Activated CD4-positive, CD25-positive, alpha-beta regulatory T cell (primary cell): ENCODE data around the gene S1PR1.

Experiments used
- DNase-seq, 4 experiments: peaks; one replicate each; lab custom pipeline; 2025; lab: John Stamatoyannopoulos, UW

S1PR1 gene

DNA sequence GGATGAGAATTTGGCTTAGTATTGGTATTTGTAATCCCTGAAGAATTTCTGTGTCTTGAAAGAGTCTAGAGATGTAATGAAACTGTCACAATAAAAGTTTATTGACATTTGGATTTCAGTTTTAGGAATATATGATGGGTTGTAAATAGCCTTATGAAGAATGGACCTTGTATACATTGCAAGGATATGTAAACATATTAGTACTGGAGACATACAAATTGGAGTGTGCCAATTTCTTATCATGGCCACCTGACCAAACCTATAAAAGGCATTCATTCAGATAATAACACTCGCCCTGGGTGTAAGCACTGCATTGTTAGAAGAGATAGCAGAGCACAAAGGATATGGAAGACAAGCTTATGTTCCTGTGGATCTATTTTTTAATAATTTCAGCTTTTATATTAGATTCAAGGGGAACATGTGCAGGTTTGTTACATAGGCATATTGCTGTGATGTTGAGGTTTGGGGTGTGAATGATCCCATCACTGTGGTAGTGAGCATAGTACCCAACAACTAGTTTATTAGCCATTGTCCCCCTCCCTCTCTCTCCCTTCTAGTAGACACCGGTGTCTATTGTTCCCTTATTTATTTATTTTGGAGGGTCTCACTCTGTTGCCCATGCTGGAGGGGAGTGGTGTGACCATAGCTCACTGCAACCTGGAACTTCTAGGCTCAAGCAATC is 8.6 kb downstream of the S1PR1 start:
- no peak for DNase-seq

DNA sequence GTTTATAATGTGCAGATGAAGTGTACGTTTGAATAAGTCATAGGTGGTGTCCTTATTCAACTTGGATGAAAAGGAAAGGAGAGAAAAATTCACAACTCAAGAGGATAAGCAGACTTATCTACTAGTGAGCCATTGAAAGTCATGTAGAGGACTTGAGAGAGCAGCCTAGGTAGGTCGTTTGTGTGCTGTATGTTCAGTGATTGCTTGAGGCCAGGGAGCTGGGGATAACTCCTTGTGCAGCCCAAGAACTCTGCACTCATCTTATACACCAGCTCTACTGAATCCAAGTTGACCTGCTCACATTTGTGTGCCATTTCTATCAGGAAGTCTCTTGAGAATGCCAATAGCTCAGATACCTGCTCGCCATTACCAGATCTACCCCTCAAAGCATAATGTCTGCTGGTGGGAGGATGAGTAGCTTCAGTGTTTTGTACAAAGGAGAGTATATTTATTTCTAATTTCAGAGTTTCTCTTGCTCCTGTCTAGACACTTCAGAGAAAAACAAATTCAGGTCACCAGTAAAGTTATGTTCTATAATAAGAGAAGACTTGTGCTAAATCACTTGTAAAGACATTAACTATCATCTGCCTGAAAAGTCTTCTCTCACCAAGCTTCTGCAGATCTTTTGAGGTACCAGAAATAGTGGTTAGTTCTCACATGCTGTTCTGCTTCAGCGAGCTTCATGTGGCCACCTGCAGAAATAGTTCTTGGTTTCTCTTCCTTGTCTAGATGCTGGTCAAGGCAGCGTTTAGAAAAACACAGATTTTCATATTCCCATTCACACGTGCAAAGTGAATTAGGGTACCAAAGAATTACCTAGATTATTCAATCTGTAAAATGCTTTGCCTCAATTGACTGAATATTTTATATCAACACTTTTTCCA is 10.8 kb downstream of the S1PR1 start:
- DNase-seq, result no peak

DNA sequence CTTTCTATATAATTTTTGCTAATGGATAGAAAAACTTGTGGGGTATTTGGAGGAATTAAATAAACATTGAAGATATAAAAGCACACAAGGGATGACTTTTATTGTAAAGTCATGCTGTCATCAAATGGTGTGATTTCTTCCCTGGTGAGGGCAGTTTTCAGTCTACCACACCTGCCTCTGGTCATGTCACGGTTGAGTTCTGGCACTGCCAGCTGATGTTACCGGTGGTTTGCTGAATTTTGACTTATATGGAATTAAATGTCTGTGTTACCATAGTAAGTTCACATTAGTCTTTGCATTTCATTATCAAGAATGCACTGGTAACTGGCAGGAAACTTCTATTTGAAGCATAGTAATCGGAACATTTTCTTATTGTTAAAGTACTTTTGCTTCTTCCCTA is 13.4 kb downstream of the S1PR1 start:
- no peak for DNase-seq

DNA sequence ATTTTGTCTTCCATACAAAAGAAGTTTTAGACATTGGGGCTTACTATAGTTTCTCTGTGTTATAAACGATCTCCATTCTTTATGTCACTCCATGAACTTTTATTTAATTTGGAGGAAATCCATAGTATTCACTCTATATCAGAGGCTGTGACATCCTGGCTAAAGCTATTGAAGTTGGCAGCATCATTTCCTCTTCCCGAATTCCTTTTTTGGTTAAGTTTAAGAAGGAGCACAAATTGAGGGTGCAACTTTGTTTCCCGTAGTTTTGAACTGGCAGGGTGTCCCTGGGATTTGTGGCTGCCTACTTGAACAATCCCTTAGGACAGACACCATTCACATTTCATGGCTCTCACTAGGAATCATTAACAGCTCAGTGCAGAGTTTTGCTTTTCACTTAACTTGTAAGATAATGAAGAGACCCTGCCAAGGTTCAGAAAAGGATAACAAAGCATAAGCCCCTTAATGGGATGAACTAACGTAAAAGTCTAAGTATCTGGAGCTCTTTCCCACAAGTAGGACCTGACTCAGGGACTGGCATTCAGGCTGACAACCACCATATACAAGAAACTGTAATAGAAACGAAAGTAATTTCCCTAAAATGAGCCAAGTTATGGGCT is 13.9 kb downstream of the S1PR1 start:
- no peak for DNase-seq

DNA sequence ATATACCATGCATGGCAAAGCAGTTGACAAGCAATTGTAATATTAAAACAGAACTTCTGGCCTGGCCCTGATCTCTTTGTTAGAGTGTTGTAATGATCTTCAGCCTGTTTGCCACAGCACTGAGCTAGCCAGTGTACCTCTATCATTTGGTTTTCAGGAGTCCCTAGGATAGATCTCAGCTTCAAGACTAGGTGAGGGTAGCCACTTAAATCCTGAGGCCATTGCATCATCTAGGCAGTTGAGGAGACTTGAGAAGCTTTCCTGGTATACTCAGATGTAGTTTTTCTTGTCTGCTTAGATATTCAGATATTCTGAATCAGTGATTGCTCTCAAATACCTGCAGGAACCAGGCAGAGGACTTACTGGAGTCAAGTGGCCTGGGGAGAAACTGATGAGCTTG is 14.7 kb downstream of the S1PR1 start:
- no peak for DNase-seq

DNA sequence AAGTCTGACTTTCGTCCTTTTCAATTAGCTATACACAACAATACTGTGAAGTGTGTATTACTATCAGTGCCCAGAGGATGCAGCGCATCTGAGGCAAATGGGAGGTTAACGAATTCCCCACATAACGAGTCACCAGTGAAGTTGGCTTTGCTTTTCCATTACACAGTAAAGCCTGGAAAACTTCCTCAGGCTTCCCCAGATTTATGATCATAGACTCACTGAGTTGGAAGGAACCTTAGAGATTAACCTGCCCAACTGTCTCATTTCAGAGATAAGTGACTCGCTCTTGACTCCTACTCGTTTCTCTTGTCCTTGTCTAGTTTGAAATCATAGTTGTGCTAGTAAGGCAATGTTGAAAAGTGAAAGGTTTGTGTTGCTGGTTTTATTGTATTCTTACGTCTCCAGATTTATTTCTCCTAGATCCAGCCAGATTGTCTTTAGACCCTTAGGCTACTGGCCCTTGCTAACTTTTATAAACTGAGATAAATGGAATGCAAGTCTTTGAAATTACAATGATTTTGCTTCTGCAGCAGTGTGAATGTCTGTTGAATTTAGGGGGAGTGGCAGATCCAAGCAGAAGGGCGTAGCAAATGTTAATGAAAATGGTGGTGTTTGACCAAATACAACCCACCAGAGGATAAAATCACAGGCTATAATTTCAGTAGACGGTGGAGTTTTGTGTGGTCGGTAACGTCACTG is 17.3 kb downstream of the S1PR1 start:
- no peak for DNase-seq

DNA sequence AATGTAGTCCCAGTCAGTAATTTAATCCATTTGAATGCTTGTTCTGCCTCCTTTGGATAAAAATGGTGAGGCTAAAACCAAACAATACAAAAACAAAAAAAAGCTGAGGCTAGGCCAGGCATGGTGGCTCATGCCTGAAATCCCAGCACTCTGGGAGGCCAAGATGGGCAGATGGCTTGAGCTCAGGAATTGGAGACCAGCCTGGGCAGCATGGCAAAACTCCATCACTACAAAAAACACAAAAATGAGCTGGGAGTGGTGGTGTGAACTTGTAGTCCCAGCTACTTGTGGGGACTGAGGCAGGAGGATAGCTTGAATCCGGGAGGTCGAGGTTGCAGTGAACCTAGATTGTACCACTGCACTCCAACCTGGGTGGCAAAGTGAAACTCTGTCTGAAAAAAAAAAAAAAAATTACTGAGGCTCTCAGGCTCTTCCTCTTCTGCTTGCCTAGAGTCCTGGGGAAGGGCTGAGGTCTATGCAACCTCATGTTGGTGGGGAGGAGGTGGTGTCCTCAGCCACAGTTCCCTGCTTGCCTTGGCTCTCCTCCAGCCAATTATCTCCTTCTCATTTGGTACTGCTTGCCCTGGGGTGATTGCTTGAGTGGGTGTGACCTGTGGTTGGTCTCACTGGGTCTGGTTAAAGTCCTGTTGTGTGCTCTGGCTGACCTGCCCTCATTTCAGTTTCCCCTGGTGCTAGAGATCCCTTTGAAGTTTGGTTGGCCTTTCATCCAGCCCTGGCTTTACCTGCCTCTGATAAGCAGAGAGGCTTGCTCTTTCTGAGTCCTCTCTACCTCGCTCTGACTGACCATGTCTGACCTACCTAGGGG is 20.9 kb downstream of the S1PR1 start:
- DNase-seq, result no peak

DNA sequence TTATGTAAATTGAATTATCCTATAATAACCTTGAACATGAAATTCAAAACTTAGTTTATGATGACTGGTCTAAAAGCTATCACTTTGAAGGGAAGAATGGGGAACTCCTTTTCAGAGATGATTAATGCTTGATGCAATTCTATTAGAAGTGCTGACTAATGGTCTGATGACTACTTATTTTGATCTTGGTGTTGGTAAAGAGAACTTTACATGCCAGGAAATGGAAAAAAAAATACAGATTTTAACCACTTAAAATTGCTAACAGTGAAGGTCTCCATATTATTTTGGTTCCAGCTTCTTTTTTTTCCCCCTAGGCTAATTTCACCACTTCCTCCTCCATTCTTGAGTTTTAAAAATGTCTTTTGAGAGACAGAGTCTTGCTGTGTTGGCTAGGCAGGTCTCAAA is 22.9 kb downstream of the S1PR1 start:
- no peak for DNase-seq

DNA sequence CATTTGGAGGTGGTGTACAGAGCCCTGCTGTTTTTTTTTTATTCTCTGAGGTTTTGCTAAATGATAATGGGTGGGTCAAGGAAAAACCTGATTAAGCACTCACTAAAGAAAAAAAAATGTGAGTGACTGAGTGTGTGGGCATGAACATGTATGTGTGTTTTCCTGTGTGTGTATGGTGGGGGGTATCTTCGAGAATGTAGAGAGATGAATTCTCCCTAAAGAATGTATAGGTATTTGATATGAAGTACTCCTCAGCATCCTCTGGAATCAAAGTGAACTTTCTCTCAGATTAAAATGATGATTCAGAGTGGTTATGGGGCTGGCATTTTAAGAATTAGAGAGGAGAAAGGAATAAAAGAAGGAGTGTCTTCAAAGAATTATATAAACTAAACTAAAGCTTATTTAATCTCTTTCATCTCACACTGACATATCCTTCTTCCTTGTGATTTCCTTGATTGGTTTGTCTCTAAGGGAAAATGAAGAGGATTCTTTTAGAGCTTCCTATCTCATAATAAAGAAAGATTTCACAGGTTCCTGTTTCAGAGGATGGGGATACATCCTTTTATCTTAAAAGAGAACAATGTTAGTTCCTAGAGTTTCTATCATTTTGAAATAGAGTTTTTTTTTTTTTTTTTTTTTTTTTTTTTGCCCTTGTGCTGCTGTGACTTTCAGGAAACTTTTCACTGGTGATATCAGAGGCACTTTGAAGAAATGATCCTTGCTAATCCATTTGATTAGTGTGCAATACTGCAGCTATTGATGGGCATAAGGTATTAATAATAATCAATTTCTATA is 23.9 kb downstream of the S1PR1 start:
- no peak for DNase-seq

DNA sequence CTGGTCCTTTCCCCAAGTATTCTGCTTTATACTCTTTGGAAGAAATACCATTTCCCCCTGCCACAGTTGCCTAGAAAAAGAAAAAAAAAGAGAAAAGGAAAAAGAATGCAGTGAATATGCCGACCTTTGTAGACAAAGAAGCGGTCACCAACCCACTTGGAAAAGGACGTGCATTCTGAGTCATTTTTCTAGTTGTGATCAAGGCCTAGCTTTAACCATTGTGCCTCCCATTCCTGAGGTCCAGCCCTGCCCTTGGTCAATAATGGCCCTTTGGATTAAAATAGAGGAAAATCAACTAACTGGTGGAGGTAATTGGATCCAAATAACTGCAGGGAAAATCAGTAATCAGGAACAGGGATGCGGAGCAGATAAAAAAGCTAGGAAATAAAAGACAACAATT is 24.8 kb downstream of the S1PR1 start:
- DNase-seq, result no peak

DNA sequence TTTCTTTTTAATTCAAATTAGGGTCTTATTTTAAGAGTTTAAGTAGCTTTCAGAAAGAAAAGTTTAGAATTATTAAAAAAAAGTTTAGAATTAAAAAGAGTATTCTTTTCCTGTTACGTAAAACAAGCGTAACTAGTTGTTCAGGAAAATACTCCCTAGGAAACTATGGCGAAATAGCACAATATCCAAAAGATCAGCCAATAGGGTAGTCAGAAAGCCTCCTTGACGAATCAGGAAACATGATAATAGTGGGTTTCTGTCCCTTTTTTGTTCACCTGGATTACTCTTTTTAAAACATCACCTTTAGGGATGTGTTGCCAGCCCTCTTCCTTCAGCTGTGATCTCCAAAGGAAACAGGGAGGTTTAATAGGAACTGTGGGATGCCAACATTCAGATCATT is 25.2 kb downstream of the S1PR1 start:
- no peak for DNase-seq

DNA sequence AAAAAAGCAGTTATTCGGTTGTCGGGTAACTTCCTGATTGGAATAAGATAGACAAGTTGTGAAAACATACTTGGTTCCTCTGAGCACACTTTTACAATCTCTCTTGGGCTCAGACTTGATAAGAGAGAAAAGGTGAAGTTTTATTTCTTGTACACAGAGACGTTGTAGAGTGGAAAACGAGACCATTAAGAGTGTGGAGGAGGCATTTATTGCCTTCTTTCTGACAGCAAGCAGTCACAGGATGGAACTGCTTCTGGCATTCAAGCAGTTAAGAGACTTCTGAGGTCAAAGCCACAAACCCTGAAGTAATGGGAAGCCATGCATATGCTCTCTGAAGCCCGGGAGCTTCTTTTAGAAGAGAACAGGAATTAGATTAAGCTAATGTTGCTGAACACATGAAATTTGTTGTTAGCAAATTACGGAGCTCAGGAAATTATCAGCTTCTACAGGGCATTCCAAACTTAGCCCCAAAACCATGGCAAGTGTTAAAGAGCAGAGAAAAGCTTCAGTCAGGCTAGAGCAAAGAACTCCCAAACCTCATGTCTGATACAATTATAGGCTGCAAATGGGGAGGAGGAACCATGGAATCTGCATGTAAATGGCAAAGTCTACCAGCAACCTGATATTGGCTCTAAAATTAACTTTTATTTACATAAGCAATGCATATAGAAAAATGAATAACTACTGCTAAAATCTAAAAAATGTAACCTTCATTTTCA is 26.0 kb downstream of the S1PR1 start:
- no peak for DNase-seq

DNA sequence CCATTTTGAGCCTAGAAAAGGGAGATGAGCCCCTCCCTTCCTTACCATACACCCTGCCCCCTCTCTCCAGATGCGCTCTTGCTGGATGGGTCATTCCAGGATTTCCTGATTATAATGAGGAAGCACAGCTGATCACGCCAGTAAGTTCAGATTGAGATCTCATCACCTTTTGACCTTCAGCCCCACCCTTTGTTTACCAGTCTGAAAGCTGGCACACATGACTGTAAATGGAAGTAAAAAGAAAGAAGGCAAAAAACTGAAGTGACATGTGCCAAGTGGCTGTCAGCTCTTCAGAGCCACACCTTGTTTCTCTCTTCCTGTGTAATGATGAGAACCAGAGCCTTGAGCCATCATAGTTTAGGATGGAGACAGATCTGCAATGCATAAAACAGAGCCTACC is 27.9 kb downstream of the S1PR1 start:
- no peak for DNase-seq

DNA sequence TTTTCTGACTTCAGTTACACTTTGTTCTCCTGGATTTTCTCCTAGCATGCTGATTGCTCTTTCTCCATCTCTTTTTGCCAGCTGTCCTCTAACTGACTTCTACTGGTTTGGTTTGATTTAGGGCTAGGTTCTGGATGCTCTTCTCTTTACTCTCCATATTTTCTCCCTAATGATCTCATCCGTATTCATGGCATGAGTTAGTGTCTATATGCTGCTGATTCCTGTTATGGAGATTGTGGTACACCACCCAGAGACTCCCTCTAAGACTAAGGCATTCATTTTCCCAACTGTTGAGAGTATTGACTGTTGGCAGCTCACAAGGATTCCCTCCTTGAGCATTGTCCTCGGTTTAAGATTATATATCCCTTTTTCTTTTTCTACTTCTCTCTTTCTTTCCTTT is 28.9 kb downstream of the S1PR1 start:
- no peak for DNase-seq

DNA sequence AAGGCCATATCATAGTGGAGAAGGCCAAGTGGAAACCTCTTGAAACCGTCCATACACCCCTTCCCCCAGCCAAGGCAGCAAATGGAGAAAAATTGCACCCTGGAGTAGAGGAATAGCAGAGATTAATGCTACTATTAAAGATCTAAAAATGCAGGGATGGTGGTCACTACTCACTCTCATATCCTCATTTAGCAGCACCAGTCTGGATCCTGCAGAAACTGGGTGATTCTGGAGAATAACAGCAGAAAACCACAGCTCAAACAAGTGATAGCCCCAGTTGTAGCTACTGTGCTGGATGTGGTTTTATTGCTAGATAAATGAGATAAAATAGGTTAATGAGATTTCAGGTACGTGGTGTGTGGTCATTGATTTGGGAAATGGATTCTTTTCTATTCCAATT is 30.3 kb downstream of the S1PR1 start:
- DNase-seq, result no peak

DNA sequence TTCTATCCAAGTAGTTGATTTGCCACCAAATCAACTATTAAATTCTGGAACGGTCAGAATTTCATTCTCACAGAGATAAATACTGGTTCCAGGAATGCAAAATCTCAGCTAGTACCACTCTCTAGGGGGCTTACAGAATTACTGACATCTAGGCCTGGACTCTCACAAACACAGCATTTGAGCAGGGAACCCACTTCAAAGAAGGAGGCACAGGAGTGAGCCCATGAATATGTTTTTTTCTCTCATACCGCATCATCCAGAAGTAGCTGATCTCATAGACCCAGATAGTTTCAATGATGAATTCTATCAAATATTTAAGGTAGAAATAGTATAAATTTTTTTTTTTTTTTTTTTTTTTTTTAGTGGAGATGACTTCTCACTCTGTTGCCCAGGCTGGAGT is 32.1 kb downstream of the S1PR1 start:
- DNase-seq, result no peak

DNA sequence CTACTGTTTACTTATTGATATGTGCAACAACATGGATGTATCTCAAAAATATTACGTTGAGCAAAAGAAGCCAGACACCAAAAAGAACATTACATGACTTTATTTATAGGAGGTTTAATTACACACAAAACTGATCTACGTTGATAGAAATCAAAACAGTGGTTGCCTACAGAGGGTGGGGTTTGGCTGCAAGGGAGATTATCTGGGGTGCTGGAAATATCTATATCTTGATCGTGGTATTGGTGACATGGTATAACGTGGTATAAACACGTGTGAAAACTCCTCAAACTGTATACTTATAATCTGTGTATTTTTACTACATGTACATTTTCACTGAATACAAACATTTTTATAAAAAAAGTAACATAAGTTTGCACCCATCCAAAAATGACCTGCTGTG is 38.9 kb downstream of the S1PR1 start:
- DNase-seq, result no peak

DNA sequence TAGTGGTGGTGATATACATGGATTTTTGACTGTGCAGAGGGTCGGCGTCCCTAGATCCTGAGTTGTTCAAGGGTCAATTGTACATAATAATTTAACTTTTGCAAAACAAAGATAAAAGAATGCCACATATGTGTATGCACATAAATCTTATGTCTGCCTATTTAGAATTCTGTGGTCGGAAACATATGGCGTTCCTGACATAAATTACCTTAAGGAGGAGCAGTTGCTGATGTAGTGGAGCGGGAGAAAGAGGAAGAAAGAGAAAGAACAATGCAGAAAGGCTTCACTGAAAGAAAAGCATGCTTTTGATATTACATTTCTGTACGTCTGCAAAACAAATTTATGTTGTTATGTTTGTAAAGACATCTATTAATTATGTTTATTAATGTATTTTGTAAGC is 40.0 kb downstream of the S1PR1 start:
- no peak for DNase-seq

DNA sequence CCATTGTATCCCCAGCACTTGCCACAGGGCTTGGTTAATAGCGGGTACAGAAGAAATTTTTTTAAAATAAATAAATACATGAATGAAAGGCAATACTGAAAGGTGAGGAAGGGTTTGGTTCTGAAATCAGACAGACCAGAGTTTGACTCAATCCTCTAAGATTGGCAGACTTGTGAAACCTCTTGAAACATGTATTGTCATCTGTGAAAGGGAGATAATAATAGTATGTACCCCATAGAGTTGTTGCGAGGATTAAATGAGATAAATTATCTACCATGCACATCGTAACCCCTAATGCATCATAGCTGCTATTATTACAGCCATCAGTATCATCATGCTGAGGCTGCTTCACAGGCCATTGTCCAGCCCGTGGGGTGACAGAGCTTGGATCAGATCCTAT is 41.4 kb downstream of the S1PR1 start:
- no peak for DNase-seq

DNA sequence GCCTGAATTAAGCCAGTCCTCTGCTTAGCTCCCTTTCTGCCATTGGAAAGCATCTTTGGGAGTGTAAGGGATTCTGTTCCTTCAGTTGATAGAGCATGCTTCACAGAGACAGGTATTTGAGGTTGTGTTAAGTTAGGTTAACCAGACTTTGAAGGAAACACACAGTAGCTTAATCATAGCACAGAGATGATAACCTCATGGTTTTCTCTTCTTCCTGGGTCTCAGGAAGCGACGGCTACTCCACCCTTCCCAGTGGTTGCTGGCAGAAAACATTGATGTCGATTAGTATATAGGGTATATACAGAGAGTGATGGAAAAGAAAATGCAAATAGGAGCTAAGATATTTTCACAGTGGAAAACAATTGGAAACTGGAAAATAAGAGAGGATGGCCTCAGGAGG is 42.0 kb downstream of the S1PR1 start:
- no peak for DNase-seq
